ENCODE measurements around the gene CACUL1. TPM values are rescaled to one million over a fixed set of nuclear protein-coding genes. Genes with fewer than 3 reads are reported as not detected.

Gene CACUL1
- total and polyA plus RNA-seq, 9 of the 15 experiments (the other 6 are each of a cell fraction or from before 2014, with no cell fraction given): 4.5 to 17.1 (median 13.5) TPM

DNA sequence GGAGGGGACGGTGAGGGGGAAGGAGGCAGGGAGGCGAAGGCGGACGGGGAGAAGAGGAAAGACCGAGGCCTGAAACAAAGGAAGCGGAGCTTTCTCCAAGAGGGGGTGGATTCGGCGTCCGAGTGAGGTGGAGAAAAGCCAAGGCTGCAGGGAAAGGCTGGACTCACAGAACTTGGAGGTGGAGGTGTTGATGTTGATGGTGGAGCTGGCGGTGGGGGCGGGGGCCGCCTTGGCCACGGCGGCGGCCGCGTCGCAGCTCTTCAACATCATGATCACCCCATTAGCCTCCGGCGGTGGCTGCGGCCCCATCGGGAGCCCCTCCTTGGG is 578 bp downstream of the CACUL1 start (continued):
- TF ChIP-seq, protein P1, sequence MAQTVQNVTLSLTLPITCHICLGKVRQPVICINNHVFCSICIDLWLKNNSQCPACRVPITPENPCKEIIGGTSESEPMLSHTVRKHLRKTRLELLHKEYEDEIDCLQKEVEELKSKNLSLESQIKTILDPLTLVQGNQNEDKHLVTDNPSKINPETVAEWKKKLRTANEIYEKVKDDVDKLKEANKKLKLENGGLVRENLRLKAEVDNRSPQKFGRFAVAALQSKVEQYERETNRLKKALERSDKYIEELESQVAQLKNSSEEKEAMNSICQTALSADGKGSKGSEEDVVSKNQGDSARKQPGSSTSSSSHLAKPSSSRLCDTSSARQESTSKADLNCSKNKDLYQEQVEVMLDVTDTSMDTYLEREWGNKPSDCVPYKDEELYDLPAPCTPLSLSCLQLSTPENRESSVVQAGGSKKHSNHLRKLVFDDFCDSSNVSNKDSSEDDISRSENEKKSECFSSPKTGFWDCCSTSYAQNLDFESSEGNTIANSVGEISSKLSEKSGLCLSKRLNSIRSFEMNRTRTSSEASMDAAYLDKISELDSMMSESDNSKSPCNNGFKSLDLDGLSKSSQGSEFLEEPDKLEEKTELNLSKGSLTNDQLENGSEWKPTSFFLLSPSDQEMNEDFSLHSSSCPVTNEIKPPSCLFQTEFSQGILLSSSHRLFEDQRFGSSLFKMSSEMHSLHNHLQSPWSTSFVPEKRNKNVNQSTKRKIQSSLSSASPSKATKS (CRISPR knock-in tag; IDR thresholded peaks at IDR 0.05): no peak
- TF ChIP-seq MCM7 (IDR thresholded peaks at IDR 0.05): no peak
- TF ChIP-seq FOXJ2 (tag; IDR thresholded peaks at IDR 0.05): 0 out of 2 replicates have a peak, but pooled peaks have one; percentile 4
- TF ChIP-seq ZNF707 (CRISPR knock-in tag; conservative IDR thresholded peaks at IDR 0.05): no peak

GRCh38 chr10:118753331-118754228 is 1.2 kb downstream of the CACUL1 start:
- in situ Hi-C loops (cut with MboI) (no loop called here), intact Hi-C loops (cut with micrococcal nuclease) (no loop called here)
- no peaks in the 10 kb centered on the region for H3K27me3 ChIP-seq (ENCODE audit: control insufficient read depth in 2 of 2, insufficient read depth in 2 of 2, low read length in 2 of 2)
- H3K27ac ChIP-seq (ENCODE audit: extremely low read depth, low read depth, low read length): peak overlapping the region; percentile 85
- 0% methylated on average over 13 of the region's 17 CpGs for WGBS (ENCODE audit: insufficient coverage, low coverage, missing lambda C conversion rate)
- H2AFZ ChIP-seq (ENCODE audit: low read depth, low read length): peak overlapping the region; percentile 83
- H3K4me3 ChIP-seq: peak overlapping the region; percentile 97
- FAIRE-seq (peak; percentile 62), ATAC-seq (peak; percentile 68), DNase-seq (ENCODE audit: extremely low read depth in 1 of 4, low spot score in 3 of 4) (peak in 1 of 4 experiments; percentile 52)
- peaks cover 60% of the 10 kb centered on the region for H3K79me2 ChIP-seq (ENCODE audit: control insufficient read depth, insufficient read depth, low read length)
- peaks cover 0 to 11% of the 10 kb centered on the region in 2 experiments; a peak in 3 of 5 replicates for H3K4me1 ChIP-seq (replicated peaks in 1 of 2; ENCODE audit: control insufficient read depth in 2 of 2, insufficient read depth in 2 of 2, low read length in 2 of 2)
- TSS peak; percentile 43 for BruUV-seq (replicated peaks)
- POLR2A ChIA-PET: interaction anchor here (0.9 to 3.1 kb wide), 3 partner anchors 10 to 15 kb away, joined by 3 to 15 read pairs (median 6); no protein-coding TSS in a partner anchor
- H3K4me2 ChIP-seq (ENCODE audit: insufficient read depth, low read length): peak overlapping the region; percentile 85
- peak overlapping the region; percentile 83 to 97 for H3K9ac ChIP-seq (ENCODE audit: insufficient read depth in 1 of 2, low read depth in 2 of 2, low read length in 2 of 2)
- no peaks in the 10 kb centered on the region for H3K9me1 ChIP-seq (ENCODE audit: control insufficient read depth, insufficient read depth, low read length)
- peaks cover 4% of the 10 kb centered on the region; the same call in 1 of the 3 replicates for H3K36me3 ChIP-seq (ENCODE audit: control insufficient read depth, insufficient read depth, low read length)
- H4K20me1 ChIP-seq (replicated peaks; ENCODE audit: control insufficient read depth, insufficient read depth, low read length): peaks cover 18% of the 10 kb centered on the region
- CTCF ChIA-PET (ENCODE audit: low intra/inter-chr PET ratio): no interaction called here
- H3K9me3 ChIP-seq (replicated peaks; ENCODE audit: control insufficient read depth, insufficient read depth, low read depth, low read length): no peaks in the 10 kb centered on the region
- no peak for TF ChIP-seq ZBTB11 (CRISPR knock-in tag; IDR thresholded peaks at IDR 0.05)
- TF ChIP-seq ZBTB9 (CRISPR knock-in tag; IDR thresholded peaks at IDR 0.05): no peak
- TF ChIP-seq ZBTB34 (CRISPR knock-in tag; IDR thresholded peaks at IDR 0.05): no peak

Data from K562 (cell line).